Inflammatory macrophage treated with lipopolysaccharide for 1 hour (primary cell): ENCODE data around the gene MAP3K14.

Experiments
- DNase-seq, 2 donors: peaks; one replicate each; pipeline ENCODE4 v3.0.0-alpha.2; 2020 to 2022

MAP3K14 gene

GRCh38 chr17:45218895-45219661 is 97.7 kb downstream of the MAP3K14 start:
- peak; percentile 63 to 98 for DNase-seq
